Caco-2 (cell line): Measurements from ENCODE around the gene SARNP. TPM values are rescaled to one million over a fixed set of nuclear protein-coding genes. Genes with fewer than 3 reads are reported as not detected.

Experiments
- BruUV-seq: library from RNA; stranded (reverse); fragments of 400-500 nt; replicated peaks from 2 replicates; lab custom pipeline; 2021; lab: Mats Ljungman, UMichigan
- CTCF ChIA-PET: fragments of 300-600 bp; sonication (Branson Sonifier 250); formaldehyde crosslinking; loops from one replicate; lab custom pipeline; 2022; ENCODE audit warnings: antibody characterized with exemption; lab: Charles Lee
- POLR2A ChIA-PET: fragments of 300-600 bp; sonication (Branson Sonifier 250); formaldehyde crosslinking; loops from one replicate; lab custom pipeline; 2022; ENCODE audit warnings: antibody characterized with exemption; lab: Charles Lee
- DNase-seq, 2 experiments: peaks; one replicate each; pipeline versions ENCODE4 v3.0.0 to v3.0.0-alpha.2; 2020 to 2022
- H3K27me3 ChIP-seq: replicated peaks from 2 replicates; pipeline ENCODE4 v1.6.0; 2011; ENCODE audit warnings: low read length; ENCODE audit not compliant: control insufficient read depth, insufficient read depth
- H3K36me3 ChIP-seq: 2 replicates; pipeline ENCODE4 v1.5.1; 2011; ENCODE audit warnings: low read length; ENCODE audit not compliant: control insufficient read depth, insufficient read depth
- H3K4me1 ChIP-seq: fragments of 250-450 bp; sonication (Bioruptor Pico); 2 replicates; pipeline ENCODE4 v1.5.1; 2020; ENCODE audit warnings: mild to moderate bottlenecking
- H3K4me3 ChIP-seq: 2 replicates; pipeline ENCODE4 v1.5.1; 2011; ENCODE audit warnings: low read depth, mild to moderate bottlenecking, control low read depth, low read length
- H3K9me3 ChIP-seq: fragments of 250-450 bp; sonication (Bioruptor Pico); 2 replicates; pipeline ENCODE4 v1.5.1; 2020; ENCODE audit warnings: mild to moderate bottlenecking, moderate library complexity
- H3K27ac Mint-ChIP-seq: one replicate; pipeline ENCODE4 v1.8.0; 2022; ENCODE audit warnings: mixed read lengths; ENCODE audit not compliant: unreplicated experiment
- H3K27me3 Mint-ChIP-seq: one replicate; pipeline ENCODE4 v1.8.0; 2022; ENCODE audit warnings: mixed read lengths; ENCODE audit not compliant: insufficient read depth, unreplicated experiment
- H3K36me3 Mint-ChIP-seq: one replicate; pipeline ENCODE4 v1.8.0; 2022; ENCODE audit warnings: mild to moderate bottlenecking, mixed read lengths; ENCODE audit not compliant: insufficient read depth, unreplicated experiment
- H3K4me1 Mint-ChIP-seq: one replicate; pipeline ENCODE4 v1.8.0; 2022; ENCODE audit warnings: low read depth, mixed read lengths; ENCODE audit not compliant: unreplicated experiment
- H3K4me3 Mint-ChIP-seq: one replicate; pipeline ENCODE4 v1.8.0; 2022; ENCODE audit warnings: mild to moderate bottlenecking, moderate library complexity, mixed read lengths; ENCODE audit not compliant: unreplicated experiment
- H3K9me3 Mint-ChIP-seq: one replicate; pipeline ENCODE4 v1.8.0; 2022; ENCODE audit warnings: mixed read lengths; ENCODE audit not compliant: unreplicated experiment
- intact Hi-C: fragments of 100-400 bp; cut with micrococcal nuclease; formaldehyde crosslinking; loops from one replicate; pipeline ENCODE4 v1.10.0; 2022; ENCODE audit not compliant: unreplicated experiment
- total RNA-seq: library from RNA; stranded (reverse); gene quantifications from 2 replicates; pipeline ENCODE4 v1.2.3, GENCODE V29; 2022
- TF ChIP-seq, protein P1 (sequence below), 2 experiments: fragments of 200-600 bp in 1 of 2; IDR thresholded peaks; 1 replicate in 1 of 2; 2 replicates in 1 of 2; pipeline versions ENCODE4 v1.5.1 to v1.8.0; 2011 to 2022; ENCODE audit warnings: antibody characterized with exemption in 1 of 2, control low read depth in 1 of 2, inconsistent platforms in 1 of 2, low read depth in 1 of 2, low read length in 1 of 2, mild to moderate bottlenecking in 1 of 2, moderate library complexity in 1 of 2; ENCODE audit not compliant: insufficient read depth in 1 of 2, severe bottlenecking in 1 of 2, unreplicated experiment in 1 of 2

Gene SARNP
- total RNA-seq, 1 experiment from 2014 or later = 77.6 TPM

- H3K4me3 Mint-ChIP-seq = no peak overlapping the region
- no peaks in the 10 kb centered on the region for H3K4me1 Mint-ChIP-seq
- intact Hi-C loops = no loop called here
- H3K36me3 Mint-ChIP-seq = no peaks in the 10 kb centered on the region
- POLR2A ChIA-PET = no interaction called here
- H3K4me3 ChIP-seq = no peak overlapping the region
- DNase-seq = no peak
- CTCF ChIA-PET = no interaction called here
- no peaks in the 10 kb centered on the region for H3K9me3 Mint-ChIP-seq
- H3K27me3 Mint-ChIP-seq = no peaks in the 10 kb centered on the region
- no peaks in the 10 kb centered on the region for H3K9me3 ChIP-seq
- BruUV-seq = no TSS peak
- H3K27ac Mint-ChIP-seq = no peak overlapping the region
- H3K36me3 ChIP-seq = no peaks in the 10 kb centered on the region
- no peaks in the 10 kb centered on the region for H3K27me3 ChIP-seq
- H3K4me1 ChIP-seq = no peaks in the 10 kb centered on the region
- TF ChIP-seq, protein P1, sequence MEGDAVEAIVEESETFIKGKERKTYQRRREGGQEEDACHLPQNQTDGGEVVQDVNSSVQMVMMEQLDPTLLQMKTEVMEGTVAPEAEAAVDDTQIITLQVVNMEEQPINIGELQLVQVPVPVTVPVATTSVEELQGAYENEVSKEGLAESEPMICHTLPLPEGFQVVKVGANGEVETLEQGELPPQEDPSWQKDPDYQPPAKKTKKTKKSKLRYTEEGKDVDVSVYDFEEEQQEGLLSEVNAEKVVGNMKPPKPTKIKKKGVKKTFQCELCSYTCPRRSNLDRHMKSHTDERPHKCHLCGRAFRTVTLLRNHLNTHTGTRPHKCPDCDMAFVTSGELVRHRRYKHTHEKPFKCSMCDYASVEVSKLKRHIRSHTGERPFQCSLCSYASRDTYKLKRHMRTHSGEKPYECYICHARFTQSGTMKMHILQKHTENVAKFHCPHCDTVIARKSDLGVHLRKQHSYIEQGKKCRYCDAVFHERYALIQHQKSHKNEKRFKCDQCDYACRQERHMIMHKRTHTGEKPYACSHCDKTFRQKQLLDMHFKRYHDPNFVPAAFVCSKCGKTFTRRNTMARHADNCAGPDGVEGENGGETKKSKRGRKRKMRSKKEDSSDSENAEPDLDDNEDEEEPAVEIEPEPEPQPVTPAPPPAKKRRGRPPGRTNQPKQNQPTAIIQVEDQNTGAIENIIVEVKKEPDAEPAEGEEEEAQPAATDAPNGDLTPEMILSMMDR (IDR thresholded peaks at IDR 0.05; ENCODE audit: insufficient read depth in 1 of 2, low read depth in 1 of 2, low read length in 1 of 2, severe bottlenecking in 1 of 2, unreplicated experiment in 1 of 2) = no peak
Measured at GRCh38 chr12:55852740-55853139, 35.2 kb upstream of the SARNP start.

GRCh38 chr12:55850893-55851292 lies 33.4 kb upstream of the SARNP start:
- no peaks in the 10 kb centered on the region for H3K4me1 Mint-ChIP-seq

GRCh38 chr12:55850401-55850800 lies 32.9 kb upstream of the SARNP start:
- Histone ChIP-seq H3K27me3 (no peaks in the 10 kb centered on the region), H3K36me3 (no peaks in the 10 kb centered on the region), H3K4me1 (no peaks in the 10 kb centered on the region), H3K9me3 (no peaks in the 10 kb centered on the region), H3K4me3 (no peak overlapping the region)
- no peak overlapping the region for H3K4me3 Mint-ChIP-seq
- DNase-seq = no peak
- no peaks in the 10 kb centered on the region for H3K27me3 Mint-ChIP-seq
- H3K27ac Mint-ChIP-seq = no peak overlapping the region
- ChIA-PET CTCF (interaction anchor here (0.5 kb wide), 1 partner anchor 58 kb away, joined by 5 read pairs; no protein-coding TSS in a partner anchor), POLR2A (no interaction called here)
- BruUV-seq = no TSS peak
- H3K4me1 Mint-ChIP-seq = no peaks in the 10 kb centered on the region
- no peaks in the 10 kb centered on the region for H3K36me3 Mint-ChIP-seq
- TF ChIP-seq, protein P1 (IDR thresholded peaks at IDR 0.05; ENCODE audit: insufficient read depth in 1 of 2, low read depth in 1 of 2, low read length in 1 of 2, severe bottlenecking in 1 of 2, unreplicated experiment in 1 of 2) = no peak
- no peaks in the 10 kb centered on the region for H3K9me3 Mint-ChIP-seq
- intact Hi-C loops = no loop called here

More at GRCh38 chr12:55850893-55851292, 33.4 kb upstream of the SARNP start:
- Mint-ChIP-seq H3K36me3 (no peaks in the 10 kb centered on the region), H3K4me3 (no peak overlapping the region), H3K9me3 (no peaks in the 10 kb centered on the region), H3K27ac (no peak overlapping the region), H3K27me3 (no peaks in the 10 kb centered on the region)
- intact Hi-C loops = no loop called here
- DNase-seq = no peak
- no peak overlapping the region for H3K4me3 ChIP-seq
- no peaks in the 10 kb centered on the region for H3K36me3 ChIP-seq
- no peaks in the 10 kb centered on the region for H3K9me3 ChIP-seq
- H3K27me3 ChIP-seq = no peaks in the 10 kb centered on the region
- BruUV-seq = no TSS peak
- TF ChIP-seq, protein P1 (IDR thresholded peaks at IDR 0.05; ENCODE audit: insufficient read depth in 1 of 2, low read depth in 1 of 2, low read length in 1 of 2, severe bottlenecking in 1 of 2, unreplicated experiment in 1 of 2) = no peak
- ChIA-PET CTCF (interaction anchor here (0.5 kb wide), 1 partner anchor 59 kb away, joined by 5 read pairs; no protein-coding TSS in a partner anchor), POLR2A (no interaction called here)
- no peaks in the 10 kb centered on the region for H3K4me1 ChIP-seq
